HG03460 (cell line): ENCODE data around the gene MAB21L2.
"Not testable (repeated sequence)": the region's sequence is repeated elsewhere in the genome, so short reads cannot be mapped to it uniquely, and the experiment has no call there.

ENCODE experiments used
- ATAC-seq: cut with Tn5 transposase; IDR thresholded peaks from one replicate; pipeline ENCODE4 v1.9.1; 2021; ENCODE audit not compliant: unreplicated experiment

MAB21L2 gene

GRCh38 chr4:150582146-150582872 is at the start of gene MAB21L2:
Gene MAB21L2 (plus strand): TSS chr4:150582151. CDS start chr4:150583030, 879 bp downstream.
- no peak for ATAC-seq

GRCh38 chr4:150533673-150534072 is 48.3 kb upstream of the MAB21L2 start:
- no peak for ATAC-seq

GRCh38 chr4:150534818-150535217 is 47.1 kb upstream of the MAB21L2 start:
- ATAC-seq, result no peak

GRCh38 chr4:150537911-150538310 is 44.0 kb upstream of the MAB21L2 start:
- ATAC-seq, result not testable (repeated sequence)

GRCh38 chr4:150540536-150540935 is 41.4 kb upstream of the MAB21L2 start:
- no peak for ATAC-seq

GRCh38 chr4:150540959-150541360 is 41.0 kb upstream of the MAB21L2 start:
- no peak for ATAC-seq

GRCh38 chr4:150541681-150542080 is 40.3 kb upstream of the MAB21L2 start:
- ATAC-seq, result no peak

GRCh38 chr4:150543042-150543441 is 38.9 kb upstream of the MAB21L2 start:
- no peak for ATAC-seq

- no peak for ATAC-seq
Measured at GRCh38 chr4:150546286-150546685, 35.7 kb upstream of the MAB21L2 start.

GRCh38 chr4:150547154-150547838 is 34.7 kb upstream of the MAB21L2 start:
- ATAC-seq, result no peak

- ATAC-seq, result not testable (repeated sequence)
Measured at GRCh38 chr4:150557811-150558210, 24.1 kb upstream of the MAB21L2 start.

GRCh38 chr4:150561143-150561737 is 20.7 kb upstream of the MAB21L2 start:
- no peak for ATAC-seq

- no peak for ATAC-seq
Measured at GRCh38 chr4:150562250-150562649, 19.7 kb upstream of the MAB21L2 start.

- ATAC-seq, result no peak
Measured at GRCh38 chr4:150562751-150563150, 19.2 kb upstream of the MAB21L2 start.

GRCh38 chr4:150564967-150565366 is 17.0 kb upstream of the MAB21L2 start:
- ATAC-seq, result not testable (repeated sequence)

- ATAC-seq, result no peak
Measured at GRCh38 chr4:150567070-150567469, 14.9 kb upstream of the MAB21L2 start.

GRCh38 chr4:150569384-150569987 is 12.5 kb upstream of the MAB21L2 start:
- ATAC-seq, result no peak

GRCh38 chr4:150569998-150570535 is 11.9 kb upstream of the MAB21L2 start:
- ATAC-seq, result no peak

- no peak for ATAC-seq
Measured at GRCh38 chr4:150570862-150571261, 11.1 kb upstream of the MAB21L2 start.

- ATAC-seq, result no peak
Measured at GRCh38 chr4:150572704-150573504, 9.0 kb upstream of the MAB21L2 start.

- no peak for ATAC-seq
Measured at GRCh38 chr4:150573534-150573933, 8.4 kb upstream of the MAB21L2 start.
